Measurements from ENCODE around the gene LSAMP. TPM values are rescaled to one million over a fixed set of nuclear protein-coding genes. Genes with fewer than 3 reads are reported as not detected.

The LSAMP gene
- total and polyA plus RNA-seq, 9 of the 15 experiments (the other 6 are each of a cell fraction or from before 2014, with no cell fraction given), result 0.09 to 0.11 TPM; not detected in 7

DNA sequence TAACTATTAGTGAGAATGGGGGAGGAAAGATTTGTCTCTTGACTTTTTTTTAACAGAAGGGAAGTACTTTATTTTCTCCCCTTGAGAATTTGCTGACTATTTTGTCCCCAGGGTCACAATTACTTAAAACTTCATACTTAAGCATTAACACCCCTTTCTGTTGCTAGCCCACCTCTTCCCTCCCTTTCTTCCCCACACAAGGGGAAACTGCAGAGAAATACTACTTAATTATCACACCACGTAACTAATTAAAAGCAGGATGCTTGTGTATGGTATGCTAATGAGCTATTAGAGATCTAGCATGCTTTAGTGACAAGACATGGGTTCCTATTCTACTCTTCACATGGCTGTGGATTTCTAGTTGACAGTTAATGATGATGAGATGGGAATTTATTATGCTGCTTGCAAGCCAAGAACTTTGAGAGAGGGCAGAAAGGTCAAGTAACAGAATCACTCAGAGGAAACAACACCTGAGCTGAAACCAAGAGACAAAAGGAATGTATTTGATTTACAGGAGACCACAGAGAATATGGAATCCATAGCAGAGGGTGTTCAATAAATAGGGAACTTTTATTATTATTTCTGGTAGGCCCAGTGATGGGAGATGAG lies 179.2 kb downstream of the LSAMP start:
- no peak for ATAC-seq
- whole genome bisulfite sequencing (ENCODE audit: insufficient coverage, low coverage, missing lambda C conversion rate), result 0% methylated on average over 1 of the region's 1 CpG
- H3K79me2 ChIP-seq (ENCODE audit: control insufficient read depth, insufficient read depth, low read length), result no peaks in the 10 kb centered on the region
- in situ Hi-C loops (cut with MboI) (no loop called here), intact Hi-C loops (cut with micrococcal nuclease) (no loop called here)
- no peak for FAIRE-seq
- no peaks in the 10 kb centered on the region for H3K4me1 ChIP-seq (replicated peaks in 1 of 2; ENCODE audit: control insufficient read depth in 2 of 2, insufficient read depth in 2 of 2, low read length in 2 of 2)
- no peaks in the 10 kb centered on the region for H4K20me1 ChIP-seq (replicated peaks; ENCODE audit: control insufficient read depth, insufficient read depth, low read length)
- DNase-seq (ENCODE audit: extremely low read depth in 1 of 4, low spot score in 3 of 4), result no peak
- no peaks in the 10 kb centered on the region for H3K9me3 ChIP-seq (replicated peaks; ENCODE audit: control insufficient read depth, insufficient read depth, low read depth, low read length)
- H3K27me3 ChIP-seq (ENCODE audit: control insufficient read depth in 2 of 2, insufficient read depth in 2 of 2, low read length in 2 of 2), result no peaks in the 10 kb centered on the region
- ChIA-PET CTCF (ENCODE audit: low intra/inter-chr PET ratio) (no interaction called here), POLR2A (no interaction called here)
- H3K4me3 ChIP-seq, result no peak overlapping the region
- no peak overlapping the region for H3K4me2 ChIP-seq (ENCODE audit: insufficient read depth, low read length)
- no peak overlapping the region for H2AFZ ChIP-seq (ENCODE audit: low read depth, low read length)
- H3K9ac ChIP-seq (ENCODE audit: insufficient read depth in 1 of 2, low read depth in 2 of 2, low read length in 2 of 2), result no peak overlapping the region
- no peaks in the 10 kb centered on the region for H3K9me1 ChIP-seq (ENCODE audit: control insufficient read depth, insufficient read depth, low read length)
- H3K36me3 ChIP-seq (ENCODE audit: control insufficient read depth, insufficient read depth, low read length), result no peaks in the 10 kb centered on the region
- H3K27ac ChIP-seq (ENCODE audit: extremely low read depth, low read depth, low read length), result no peak overlapping the region
- no TSS peak for BruUV-seq (replicated peaks)
- no peak for TF ChIP-seq ZNF354B (CRISPR knock-in tag; IDR thresholded peaks at IDR 0.05)
- TF ChIP-seq, protein P1, sequence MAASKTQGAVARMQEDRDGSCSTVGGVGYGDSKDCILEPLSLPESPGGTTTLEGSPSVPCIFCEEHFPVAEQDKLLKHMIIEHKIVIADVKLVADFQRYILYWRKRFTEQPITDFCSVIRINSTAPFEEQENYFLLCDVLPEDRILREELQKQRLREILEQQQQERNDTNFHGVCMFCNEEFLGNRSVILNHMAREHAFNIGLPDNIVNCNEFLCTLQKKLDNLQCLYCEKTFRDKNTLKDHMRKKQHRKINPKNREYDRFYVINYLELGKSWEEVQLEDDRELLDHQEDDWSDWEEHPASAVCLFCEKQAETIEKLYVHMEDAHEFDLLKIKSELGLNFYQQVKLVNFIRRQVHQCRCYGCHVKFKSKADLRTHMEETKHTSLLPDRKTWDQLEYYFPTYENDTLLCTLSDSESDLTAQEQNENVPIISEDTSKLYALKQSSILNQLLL (CRISPR knock-in tag; IDR thresholded peaks at IDR 0.05; ENCODE audit: borderline replicate concordance), result no peak
- TF ChIP-seq, protein P2, sequence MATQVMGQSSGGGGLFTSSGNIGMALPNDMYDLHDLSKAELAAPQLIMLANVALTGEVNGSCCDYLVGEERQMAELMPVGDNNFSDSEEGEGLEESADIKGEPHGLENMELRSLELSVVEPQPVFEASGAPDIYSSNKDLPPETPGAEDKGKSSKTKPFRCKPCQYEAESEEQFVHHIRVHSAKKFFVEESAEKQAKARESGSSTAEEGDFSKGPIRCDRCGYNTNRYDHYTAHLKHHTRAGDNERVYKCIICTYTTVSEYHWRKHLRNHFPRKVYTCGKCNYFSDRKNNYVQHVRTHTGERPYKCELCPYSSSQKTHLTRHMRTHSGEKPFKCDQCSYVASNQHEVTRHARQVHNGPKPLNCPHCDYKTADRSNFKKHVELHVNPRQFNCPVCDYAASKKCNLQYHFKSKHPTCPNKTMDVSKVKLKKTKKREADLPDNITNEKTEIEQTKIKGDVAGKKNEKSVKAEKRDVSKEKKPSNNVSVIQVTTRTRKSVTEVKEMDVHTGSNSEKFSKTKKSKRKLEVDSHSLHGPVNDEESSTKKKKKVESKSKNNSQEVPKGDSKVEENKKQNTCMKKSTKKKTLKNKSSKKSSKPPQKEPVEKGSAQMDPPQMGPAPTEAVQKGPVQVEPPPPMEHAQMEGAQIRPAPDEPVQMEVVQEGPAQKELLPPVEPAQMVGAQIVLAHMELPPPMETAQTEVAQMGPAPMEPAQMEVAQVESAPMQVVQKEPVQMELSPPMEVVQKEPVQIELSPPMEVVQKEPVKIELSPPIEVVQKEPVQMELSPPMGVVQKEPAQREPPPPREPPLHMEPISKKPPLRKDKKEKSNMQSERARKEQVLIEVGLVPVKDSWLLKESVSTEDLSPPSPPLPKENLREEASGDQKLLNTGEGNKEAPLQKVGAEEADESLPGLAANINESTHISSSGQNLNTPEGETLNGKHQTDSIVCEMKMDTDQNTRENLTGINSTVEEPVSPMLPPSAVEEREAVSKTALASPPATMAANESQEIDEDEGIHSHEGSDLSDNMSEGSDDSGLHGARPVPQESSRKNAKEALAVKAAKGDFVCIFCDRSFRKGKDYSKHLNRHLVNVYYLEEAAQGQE (IDR thresholded peaks at IDR 0.05; ENCODE audit: borderline replicate concordance), result no peak
- TF ChIP-seq, protein P2 (CRISPR knock-in tag; IDR thresholded peaks at IDR 0.05; ENCODE audit: low read depth), result no peak
- no peak for TF ChIP-seq CREBBP (IDR thresholded peaks at IDR 0.05; ENCODE audit: low read depth, low read length)
- no peak for TF ChIP-seq MAFK (IDR thresholded peaks at IDR 0.05; ENCODE audit: low read length)
- TF ChIP-seq ETS2 (tag; IDR thresholded peaks at IDR 0.05; ENCODE audit: borderline replicate concordance, poor library complexity, severe bottlenecking), result no peak
- TF ChIP-seq THRAP3 (IDR thresholded peaks at IDR 0.05; ENCODE audit: borderline replicate concordance), result no peak
- no peak for TF ChIP-seq TCF7L2 (IDR thresholded peaks at IDR 0.05; ENCODE audit: low read depth, low read length)
- no peak for TF ChIP-seq NCOA6 (IDR thresholded peaks at IDR 0.05)
- no peak for TF ChIP-seq ESRRA (IDR thresholded peaks at IDR 0.05; ENCODE audit: borderline replicate concordance, low read depth)
- TF ChIP-seq, protein P3, sequence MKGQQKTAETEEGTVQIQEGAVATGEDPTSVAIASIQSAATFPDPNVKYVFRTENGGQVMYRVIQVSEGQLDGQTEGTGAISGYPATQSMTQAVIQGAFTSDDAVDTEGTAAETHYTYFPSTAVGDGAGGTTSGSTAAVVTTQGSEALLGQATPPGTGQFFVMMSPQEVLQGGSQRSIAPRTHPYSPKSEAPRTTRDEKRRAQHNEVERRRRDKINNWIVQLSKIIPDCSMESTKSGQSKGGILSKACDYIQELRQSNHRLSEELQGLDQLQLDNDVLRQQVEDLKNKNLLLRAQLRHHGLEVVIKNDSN (CRISPR knock-in tag; IDR thresholded peaks at IDR 0.05), result no peak
- no peak for TF ChIP-seq SIN3A (IDR thresholded peaks at IDR 0.05; ENCODE audit: borderline replicate concordance in 2 of 2, control insufficient read depth in 1 of 2, low read depth in 2 of 2, low read length in 2 of 2)
